Gastroesophageal sphincter (tissue), 4 donors: ENCODE measurements around the gene TSPAN15. TPM values are rescaled to one million over a fixed set of nuclear protein-coding genes. Genes with fewer than 3 reads are reported as not detected.

Experiments used
- ATAC-seq: fragments of 150-250 bp; one replicate; pipeline ENCODE4 v1.9.1; 2016; ENCODE audit warnings: mild to moderate bottlenecking, moderate library complexity
- H3K27ac ChIP-seq, 4 donors: fragments of 200-600 bp; sonication (generic) in 3 of 4; 1 replicate in 3 of 4; 2 replicates in 1 of 4; pipeline ENCODE4 v1.5.1; 2016 to 2019
- H3K27me3 ChIP-seq: fragments of 200-600 bp; sonication (generic); one replicate; pipeline ENCODE4 v1.5.1; 2019
- H3K36me3 ChIP-seq, 2 donors: fragments of 200-600 bp; sonication (generic); one replicate each; pipeline ENCODE4 v1.5.1; 2019; ENCODE audit warnings: control low read depth in 1 of 2
- H3K4me1 ChIP-seq, 3 donors: fragments of 200-600 bp; sonication (generic); 1 replicate in 2 of 3; 2 replicates in 1 of 3; pipeline ENCODE4 v1.5.1; 2016 to 2019; ENCODE audit warnings: control low read depth in 2 of 3
- H3K4me3 ChIP-seq, 2 donors: fragments of 200-600 bp; sonication (generic); one replicate each; pipeline ENCODE4 v1.5.1; 2019; ENCODE audit warnings: mild to moderate bottlenecking in 1 of 2, moderate library complexity in 1 of 2
- H3K9me3 ChIP-seq, 3 donors: fragments of 200-600 bp; sonication (generic); one replicate each; pipeline ENCODE4 v1.5.1; 2017 to 2019; ENCODE audit warnings: control low read depth in 2 of 3
- EP300 ChIP-seq: sonication (generic); formaldehyde crosslinking; IDR thresholded peaks from one replicate; pipeline ENCODE4 v1.6.1; 2017; ENCODE audit warnings: antibody characterized with exemption, mild to moderate bottlenecking
- POLR2A ChIP-seq, 2 donors: fragments of 450-650 bp; IDR thresholded peaks; one replicate each; pipeline ENCODE4 v1.6.1; 2017; ENCODE audit warnings: antibody characterized with exemption in 2 of 2, mild to moderate bottlenecking in 2 of 2, moderate library complexity in 1 of 2
- POLR2AphosphoS5 ChIP-seq: sonication (generic); formaldehyde crosslinking; IDR thresholded peaks from one replicate; pipeline ENCODE4 v1.6.1; 2017; ENCODE audit warnings: antibody characterized with exemption
- WGBS, 2 donors: methylation state at CpG; one replicate each; pipeline ENCODE4 v1.1.5; 2018; ENCODE audit warnings: low coverage in 1 of 2; 5-methylcytosine and 5-hydroxymethylcytosine counted together
- total RNA-seq, 4 donors: library from RNA; depleted of rRNA; stranded (reverse); fragments of >200 nt; gene quantifications; one replicate each; pipeline ENCODE4 v1.1.0, GENCODE V29; 2016
- TF ChIP-seq, protein P1 (sequence below), 4 experiments: fragments of 200-600 bp in 2 of 4; fragments of 450-650 bp in 2 of 4; sonication (generic) in 1 of 4; IDR thresholded peaks; one replicate each; pipeline ENCODE4 v1.5.1; 2017 to 2019; ENCODE audit warnings: antibody characterized with exemption in 4 of 4, mild to moderate bottlenecking in 2 of 4, moderate library complexity in 2 of 4

Gene TSPAN15
- total RNA-seq, 4 donors from 2014 or later, result 51.9 to 66.7 (median 58.1) TPM

DNA sequence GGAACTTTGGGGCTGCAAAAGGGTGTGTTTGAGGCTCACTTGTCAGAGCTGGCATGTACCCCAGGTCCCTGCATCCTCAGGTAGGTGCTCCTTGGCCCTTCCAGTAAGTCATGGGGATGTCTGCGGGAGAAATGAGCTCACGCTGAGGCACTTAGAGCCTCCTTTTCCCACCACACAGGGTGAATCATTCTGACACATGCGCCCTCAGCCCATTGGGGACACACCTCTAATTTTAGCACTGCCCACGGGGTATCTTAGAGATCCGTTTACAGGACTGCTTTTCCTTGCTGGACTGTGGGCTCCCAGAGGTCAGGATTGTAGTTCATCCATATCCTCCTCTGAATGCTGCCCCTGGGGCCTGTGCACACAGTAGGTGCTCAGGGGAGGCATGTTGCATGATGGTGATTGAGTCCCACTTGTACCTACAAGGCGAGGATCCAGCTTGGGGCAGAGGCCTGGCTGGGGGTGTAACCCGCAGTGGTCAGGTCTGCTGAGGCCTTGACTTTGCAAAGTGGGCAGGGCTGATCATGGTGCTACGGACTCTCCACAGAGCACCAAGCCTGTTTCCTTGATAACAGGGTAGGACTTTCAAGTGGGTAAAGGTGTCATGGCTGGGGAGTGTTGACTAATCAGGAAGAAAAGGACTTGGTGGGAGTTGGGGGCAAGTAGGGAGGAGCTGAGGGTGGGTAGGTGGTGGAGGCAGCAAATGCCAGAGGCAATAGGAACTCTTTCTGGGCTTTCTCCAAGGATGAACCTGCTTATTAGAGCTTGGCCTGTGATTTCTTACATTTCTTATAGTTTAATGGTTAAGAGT is 5.8 kb downstream of the TSPAN15 start:
- H3K9me3 ChIP-seq, result no peaks in the 10 kb centered on the region
- TF ChIP-seq EP300 (no peak), POLR2A (IDR thresholded peaks at IDR 0.05) (no peak), POLR2AphosphoS5 (no peak)
- TF ChIP-seq, protein P1, sequence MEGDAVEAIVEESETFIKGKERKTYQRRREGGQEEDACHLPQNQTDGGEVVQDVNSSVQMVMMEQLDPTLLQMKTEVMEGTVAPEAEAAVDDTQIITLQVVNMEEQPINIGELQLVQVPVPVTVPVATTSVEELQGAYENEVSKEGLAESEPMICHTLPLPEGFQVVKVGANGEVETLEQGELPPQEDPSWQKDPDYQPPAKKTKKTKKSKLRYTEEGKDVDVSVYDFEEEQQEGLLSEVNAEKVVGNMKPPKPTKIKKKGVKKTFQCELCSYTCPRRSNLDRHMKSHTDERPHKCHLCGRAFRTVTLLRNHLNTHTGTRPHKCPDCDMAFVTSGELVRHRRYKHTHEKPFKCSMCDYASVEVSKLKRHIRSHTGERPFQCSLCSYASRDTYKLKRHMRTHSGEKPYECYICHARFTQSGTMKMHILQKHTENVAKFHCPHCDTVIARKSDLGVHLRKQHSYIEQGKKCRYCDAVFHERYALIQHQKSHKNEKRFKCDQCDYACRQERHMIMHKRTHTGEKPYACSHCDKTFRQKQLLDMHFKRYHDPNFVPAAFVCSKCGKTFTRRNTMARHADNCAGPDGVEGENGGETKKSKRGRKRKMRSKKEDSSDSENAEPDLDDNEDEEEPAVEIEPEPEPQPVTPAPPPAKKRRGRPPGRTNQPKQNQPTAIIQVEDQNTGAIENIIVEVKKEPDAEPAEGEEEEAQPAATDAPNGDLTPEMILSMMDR (IDR thresholded peaks at IDR 0.05), result no peak
- no peak for ATAC-seq
- H3K4me1 ChIP-seq, result peaks cover 0 to 90% (median 28%) of the 10 kb centered on the region in 3 donors
- 100% methylated on average over 1 of the region's 8 CpGs; no CpG with 5 or more reads in 1 of the 2 donors for WGBS, 2 donors
- peak overlapping the region in 3 of 4 donors; percentile 78 to 90 (median 86) for H3K27ac ChIP-seq
- H3K36me3 ChIP-seq, result peaks cover 0 to 11% of the 10 kb centered on the region in 2 donors
- no peak overlapping the region for H3K4me3 ChIP-seq
- no peaks in the 10 kb centered on the region for H3K27me3 ChIP-seq

- 33 to 57% methylated on average over 1 of the region's 5 CpGs for WGBS, 2 donors
- ATAC-seq, result no peak
- TF ChIP-seq POLR2A (IDR thresholded peaks at IDR 0.05), result no peak
- no peak for TF ChIP-seq EP300
- TF ChIP-seq POLR2AphosphoS5, result no peak
- TF ChIP-seq, protein P1 (IDR thresholded peaks at IDR 0.05), result no peak
- peaks cover 0 to 11% of the 10 kb centered on the region in 2 donors for H3K36me3 ChIP-seq
- H3K9me3 ChIP-seq, result no peaks in the 10 kb centered on the region
- H3K4me3 ChIP-seq, result no peak overlapping the region
- H3K27ac ChIP-seq, result peak overlapping the region; percentile 68 to 90 (median 82)
- H3K4me1 ChIP-seq, result peaks cover 0 to 90% (median 28%) of the 10 kb centered on the region in 3 donors
- H3K27me3 ChIP-seq, result no peaks in the 10 kb centered on the region
Observed at GRCh38 chr10:69457771-69458237, 6.5 kb downstream of the TSPAN15 start.

GRCh38 chr10:69458430-69459100 is 7.3 kb downstream of the TSPAN15 start:
- no peak for ATAC-seq
- 59 to 100% methylated on average over 1 to 4 of the region's 10 CpGs for WGBS, 2 donors
- H3K27ac ChIP-seq, result peak overlapping the region; percentile 68 to 90 (median 82)
- H3K4me1 ChIP-seq, result peaks cover 0 to 90% (median 28%) of the 10 kb centered on the region in 3 donors
- peaks cover 0 to 11% of the 10 kb centered on the region in 2 donors for H3K36me3 ChIP-seq
- H3K27me3 ChIP-seq, result no peaks in the 10 kb centered on the region
- H3K9me3 ChIP-seq, result no peaks in the 10 kb centered on the region
- TF ChIP-seq POLR2AphosphoS5 (peak; percentile 35), EP300 (no peak)
- no peak overlapping the region for H3K4me3 ChIP-seq

DNA sequence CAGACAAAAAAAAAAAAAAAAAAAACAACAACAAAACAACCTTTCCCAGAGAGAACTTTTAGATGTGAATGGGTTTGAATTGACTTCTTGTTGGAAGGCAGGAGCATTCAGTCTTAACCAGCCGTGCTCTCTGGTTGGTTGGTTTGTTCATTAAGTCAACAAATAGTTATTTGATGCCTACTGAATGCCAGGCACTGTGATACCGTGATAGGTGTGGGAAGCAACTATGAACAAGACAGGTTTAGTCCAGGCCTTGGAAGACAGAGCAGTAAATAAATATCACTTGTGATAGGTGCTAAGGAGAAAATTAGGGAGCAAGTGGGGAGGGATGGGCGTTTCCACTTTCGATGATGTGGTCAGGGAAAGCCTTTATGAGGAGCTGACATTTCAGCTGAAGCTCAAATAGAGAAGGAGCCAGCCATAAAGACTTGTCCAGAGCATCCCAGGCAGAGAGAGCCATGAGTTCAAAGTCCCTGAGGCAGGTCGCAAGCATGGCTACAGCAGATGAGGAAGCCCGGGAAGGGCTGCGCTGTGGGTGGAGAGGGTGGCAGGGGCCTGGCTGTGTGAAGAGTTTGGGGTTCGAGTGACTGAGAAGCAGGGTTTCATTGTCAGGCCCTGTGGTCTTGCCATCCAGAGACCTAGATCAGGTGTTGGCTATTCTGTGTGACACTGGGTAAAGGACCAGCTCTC is 8.0 kb downstream of the TSPAN15 start:
- Histone ChIP-seq H3K9me3 (no peaks in the 10 kb centered on the region), H3K36me3 (peaks cover 0 to 11% of the 10 kb centered on the region in 2 donors), H3K27me3 (no peaks in the 10 kb centered on the region), H3K27ac (peak overlapping the region in 3 of 4 donors; percentile 81 to 90 (median 86)), H3K4me1 (peaks cover 2 to 90% (median 32%) of the 10 kb centered on the region in 3 donors), H3K4me3 (no peak overlapping the region)
- TF ChIP-seq POLR2AphosphoS5 (no peak), EP300 (no peak), POLR2A (IDR thresholded peaks at IDR 0.05) (no peak)
- TF ChIP-seq, protein P1 (IDR thresholded peaks at IDR 0.05), result no peak
- no peak for ATAC-seq
- WGBS, 2 donors, result 73 to 84% methylated on average over 6 of the region's 8 CpGs
